ENCODE data around the gene SEC14L5.
"Not testable (repeated sequence)": the region's sequence is repeated elsewhere in the genome, so short reads cannot be mapped to it uniquely, and the experiment has no call there.

SEC14L5 gene

GRCh38 chr16:4929619-4930018, 28.5 kb upstream of the SEC14L5 start:
- not testable (repeated sequence) for DNase-seq (ENCODE audit: low read depth in 2 of 2)

- no peak for DNase-seq (ENCODE audit: low read depth in 2 of 2)
Observed at GRCh38 chr16:4931381-4931780, 26.7 kb upstream of the SEC14L5 start.

GRCh38 chr16:4933433-4933832, 24.7 kb upstream of the SEC14L5 start:
- no peak for DNase-seq (ENCODE audit: low read depth in 2 of 2)

- no peak for DNase-seq (ENCODE audit: low read depth in 2 of 2)
Observed at GRCh38 chr16:4933871-4934395, 24.2 kb upstream of the SEC14L5 start.

GRCh38 chr16:4934591-4934990, 23.5 kb upstream of the SEC14L5 start:
- no peak for DNase-seq (ENCODE audit: low read depth in 2 of 2)

- DNase-seq (ENCODE audit: low read depth in 2 of 2): no peak
Observed at GRCh38 chr16:4935241-4935855, 22.8 kb upstream of the SEC14L5 start.

- no peak for DNase-seq (ENCODE audit: low read depth in 2 of 2)
Observed at GRCh38 chr16:4936181-4936990, 21.7 kb upstream of the SEC14L5 start.

GRCh38 chr16:4936991-4937781, 20.9 kb upstream of the SEC14L5 start, which contains the start of gene PPL:
TSS of gene PPL (minus strand) at chr16:4937148. CDS start at chr16:4937045, 103 bp downstream.
- no peak for DNase-seq (ENCODE audit: low read depth in 2 of 2)

- DNase-seq (ENCODE audit: low read depth in 2 of 2): no peak
Observed at GRCh38 chr16:4937782-4938682, 20.1 kb upstream of the SEC14L5 start.

- no peak for DNase-seq (ENCODE audit: low read depth in 2 of 2)
Observed at GRCh38 chr16:4938683-4939030, 19.5 kb upstream of the SEC14L5 start.

- no peak for DNase-seq (ENCODE audit: low read depth in 2 of 2)
Observed at GRCh38 chr16:4940719-4941118, 17.4 kb upstream of the SEC14L5 start.

- DNase-seq (ENCODE audit: low read depth in 2 of 2): no peak
Observed at GRCh38 chr16:4942481-4942880, 15.6 kb upstream of the SEC14L5 start.

GRCh38 chr16:4944333-4945281, 13.5 kb upstream of the SEC14L5 start:
- DNase-seq (ENCODE audit: low read depth in 2 of 2): no peak

- DNase-seq (ENCODE audit: low read depth in 2 of 2): no peak
Observed at GRCh38 chr16:4945560-4946502, 12.3 kb upstream of the SEC14L5 start.

- DNase-seq (ENCODE audit: low read depth in 2 of 2): no peak
Observed at GRCh38 chr16:4946917-4947316, 11.2 kb upstream of the SEC14L5 start.

GRCh38 chr16:4947722-4948503, 10.2 kb upstream of the SEC14L5 start:
- no peak for DNase-seq (ENCODE audit: low read depth in 2 of 2)

GRCh38 chr16:4948903-4949766, 9.0 kb upstream of the SEC14L5 start:
- no peak for DNase-seq (ENCODE audit: low read depth in 2 of 2)
